HK-2 (cell line): Measurements from ENCODE around the gene ICOSLG.
"Not testable (repeated sequence)": the region's sequence is repeated elsewhere in the genome, so short reads cannot be mapped to it uniquely, and the experiment has no call there.

Experiments used
- DNase-seq: peaks from one replicate; pipeline ENCODE4 v3.0.0-alpha.2; 2018; ENCODE audit not compliant: unreplicated experiment

The ICOSLG gene

DNA sequence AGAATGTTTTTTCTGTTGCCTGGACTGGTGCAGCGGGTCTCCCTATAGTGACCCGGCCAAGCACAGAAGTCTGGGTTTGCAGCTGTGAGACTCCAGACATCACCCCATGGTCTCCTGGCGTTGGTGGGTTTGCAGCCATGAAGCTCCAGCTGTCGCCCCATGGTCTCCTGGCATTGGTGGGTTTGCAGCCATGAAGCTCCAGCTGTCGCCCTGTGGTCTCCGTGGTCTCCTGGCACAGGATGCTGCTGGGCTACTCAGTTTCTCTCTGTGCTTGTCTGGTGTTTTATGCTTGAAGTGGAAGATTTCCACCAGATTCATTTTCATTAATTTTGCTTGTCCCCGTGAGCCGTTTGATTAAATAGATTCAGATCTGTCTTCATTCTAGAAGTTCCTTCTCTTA is 58.5 kb downstream of the ICOSLG start:
- DNase-seq = not testable (repeated sequence)

- DNase-seq = not testable (repeated sequence)
Measured at GRCh38 chr21:44181506-44181905, 59.2 kb downstream of the ICOSLG start.

GRCh38 chr21:44176127-44176526 is 64.6 kb downstream of the ICOSLG start:
- DNase-seq = not testable (repeated sequence)

GRCh38 chr21:44175189-44175588 is 65.6 kb downstream of the ICOSLG start:
- not testable (repeated sequence) for DNase-seq
